Measurements from ENCODE around the gene CLK3.

GRCh38 chr15:74631087-74631385 is 15.4 kb downstream of the CLK3 start:
- TF ChIP-seq CTCF (IDR thresholded peaks at IDR 0.05) (no peak), POLR2A (IDR thresholded peaks at IDR 0.05) (no peak)

Data from Peyer's patch (tissue), 4 donors.